Ramos (cell line): ENCODE measurements around the gene GPR146.

Experiments used
- in situ Hi-C: fragments of 300-500 bp; cut with MboI; formaldehyde crosslinking; loops from one replicate; pipeline ENCODE4 v1.14.3; 2022; ENCODE audit warnings: low sequenced_read_pairs; ENCODE audit not compliant: unreplicated experiment

GPR146 gene

DNA sequence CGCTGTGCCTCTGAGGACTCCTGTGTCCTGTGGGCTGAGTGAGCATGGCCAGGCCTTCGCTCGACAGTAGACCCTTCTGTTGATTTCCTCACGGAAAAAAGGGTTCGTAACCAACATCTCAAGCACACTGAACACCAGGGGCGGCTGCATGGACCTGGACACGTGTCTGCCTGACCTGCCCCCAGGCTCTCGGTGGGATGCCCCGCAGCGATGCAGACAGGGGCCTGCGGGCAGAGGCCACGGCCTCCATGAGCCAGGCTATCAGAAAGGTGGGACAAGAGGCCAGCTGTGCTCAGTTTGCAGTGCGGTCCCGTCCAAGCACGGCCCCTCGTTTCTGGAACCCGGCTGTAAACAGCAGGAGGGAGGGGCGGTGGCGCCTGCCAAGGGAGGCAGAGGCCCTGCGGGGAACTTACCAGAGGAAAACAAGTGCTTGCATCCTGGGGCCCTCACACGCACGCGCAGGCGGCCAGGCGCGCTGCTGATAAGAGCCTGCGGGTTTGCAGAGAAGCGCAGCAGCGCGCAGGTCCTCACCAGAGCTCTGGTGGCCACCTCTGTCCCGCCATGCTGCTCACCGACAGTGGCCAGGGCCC is 10.6 kb downstream of the GPR146 start:
- in situ Hi-C loops = no loop called here

GRCh38 chr7:1055491-1055955 is 11.2 kb downstream of the GPR146 start:
- in situ Hi-C loops = no loop called here

GRCh38 chr7:1055956-1056784 is 11.8 kb downstream of the GPR146 start:
- in situ Hi-C loops = no loop called here

DNA sequence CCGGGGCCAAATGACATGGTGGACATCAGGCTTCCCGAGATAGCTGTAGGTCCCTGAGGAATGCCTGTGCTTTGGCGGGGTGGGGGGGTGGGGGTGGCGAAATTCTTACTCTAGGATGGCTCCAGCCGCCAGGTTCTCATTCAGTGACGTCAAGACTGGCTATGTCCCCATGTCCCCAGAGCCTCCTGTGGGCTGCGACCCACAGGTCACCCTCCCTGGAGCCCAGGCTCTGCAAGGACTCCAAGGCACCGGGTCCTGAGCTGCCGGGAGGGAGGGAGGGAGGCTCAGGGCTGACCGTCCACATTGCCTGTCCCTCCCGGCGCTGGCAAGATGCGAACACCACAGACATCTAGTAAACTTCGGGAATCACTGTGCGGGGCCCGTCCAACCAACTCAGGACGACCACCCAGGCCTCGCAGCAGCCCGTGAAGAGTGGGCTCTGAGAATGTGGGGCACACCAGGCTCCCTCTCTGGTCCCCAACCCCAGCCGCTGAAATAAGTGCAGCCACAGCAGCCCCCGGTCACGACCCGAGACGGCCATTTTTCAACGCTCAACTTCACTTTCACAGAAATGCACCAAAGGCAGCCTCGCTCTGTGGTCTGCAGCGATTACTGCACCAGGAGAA is 12.6 kb downstream of the GPR146 start:
- in situ Hi-C loops = no loop called here

GRCh38 chr7:1057416-1058291 is 13.3 kb downstream of the GPR146 start:
- in situ Hi-C loops = no loop called here

GRCh38 chr7:1058311-1058710 is 14.0 kb downstream of the GPR146 start:
- in situ Hi-C loops = no loop called here

DNA sequence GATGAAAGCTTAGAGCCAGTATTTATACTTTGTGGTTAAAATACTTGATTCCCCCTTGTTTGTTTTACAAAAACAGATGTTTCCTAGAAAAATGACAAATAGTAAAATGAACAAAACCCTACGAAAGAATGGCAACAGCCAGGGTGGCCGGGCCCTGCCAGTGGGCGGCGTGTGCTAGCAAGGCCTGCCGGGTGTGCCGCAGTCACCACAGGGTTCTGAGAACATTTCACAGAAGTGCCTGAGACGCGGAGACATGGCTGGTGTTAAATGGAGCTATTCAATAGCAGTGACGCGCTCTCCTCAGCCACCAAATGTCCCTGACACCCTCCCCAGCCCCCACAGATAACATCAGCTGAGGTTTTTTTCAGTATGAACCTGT is 14.5 kb downstream of the GPR146 start:
- in situ Hi-C loops = no loop called here

DNA sequence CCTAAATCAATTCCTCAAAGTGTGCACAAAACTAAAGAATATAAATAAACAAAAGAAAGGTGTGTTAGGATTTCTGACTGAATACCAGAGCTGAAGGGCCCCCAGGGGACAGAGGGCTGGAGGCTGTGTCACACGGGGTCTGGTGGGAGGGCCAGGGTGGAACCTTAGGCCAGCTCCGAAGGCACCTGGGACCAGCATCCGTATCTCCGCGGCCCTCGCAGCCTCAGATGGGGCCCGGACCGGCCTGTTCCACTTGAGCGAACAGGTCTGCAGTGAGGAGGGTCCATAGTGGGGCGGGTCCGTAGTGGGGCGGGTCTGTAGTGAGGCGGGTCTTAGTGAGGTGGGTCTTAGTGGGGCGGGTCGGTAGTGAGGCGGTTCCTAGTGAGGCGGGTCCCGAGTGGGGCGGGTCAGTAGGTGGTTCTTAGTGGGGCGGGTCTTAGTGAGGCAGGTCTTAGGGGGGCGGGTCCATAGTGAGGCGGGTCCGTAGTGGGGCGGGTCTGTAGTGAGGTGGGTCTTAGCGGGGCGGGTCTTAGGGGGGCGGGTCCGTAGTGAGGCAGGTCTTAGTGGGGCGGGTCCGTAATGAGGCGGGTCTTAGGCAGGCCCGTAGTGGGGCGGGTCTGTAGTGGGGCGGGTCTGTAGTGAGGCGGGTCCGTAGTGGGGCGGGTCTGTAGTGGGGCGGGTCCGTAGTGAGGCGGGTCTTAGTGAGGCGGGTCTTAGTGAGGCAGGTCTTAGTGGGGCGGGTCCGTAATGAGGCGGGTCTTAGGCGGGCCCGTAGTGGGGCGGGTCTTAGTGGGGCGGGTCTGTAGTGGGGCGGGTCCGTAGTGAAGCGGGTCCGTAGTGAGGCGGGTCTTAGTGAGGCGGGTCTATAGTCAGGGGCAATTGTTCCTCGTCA is 15.1 kb downstream of the GPR146 start:
- in situ Hi-C loops = loop anchor here (5.0 kb wide), 1 partner anchor 62 kb away; no protein-coding TSS in a partner anchor

- in situ Hi-C loops = loop anchor here (5.0 kb wide), 1 partner anchor 63 kb away; no protein-coding TSS in a partner anchor
These were observed 16.1 kb downstream of the GPR146 start for GRCh38 chr7:1060315-1061072.

DNA sequence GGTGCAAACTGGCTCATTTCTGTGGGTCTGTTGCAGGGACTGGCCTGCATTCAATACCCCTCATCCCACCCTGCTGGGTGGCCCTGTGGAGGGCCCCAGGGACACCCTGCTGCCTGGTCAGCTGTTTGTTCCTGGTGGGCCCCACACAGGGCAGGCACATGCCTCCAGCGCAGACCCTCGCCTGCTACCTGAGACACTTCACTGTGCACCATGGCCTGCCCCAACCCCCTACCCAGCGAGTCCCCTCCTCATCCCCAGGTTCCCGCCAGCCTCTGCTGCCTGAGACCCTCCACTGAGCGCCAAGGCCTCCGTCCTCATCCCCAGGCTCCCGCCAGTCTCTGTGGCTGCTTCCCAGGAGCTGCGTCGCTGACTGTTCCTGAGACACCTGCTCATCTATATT is 16.8 kb downstream of the GPR146 start:
- in situ Hi-C loops = loop anchor here (5.0 kb wide), 1 partner anchor 64 kb away; no protein-coding TSS in a partner anchor

- in situ Hi-C loops = loop anchor here (5.0 kb wide), 1 partner anchor 65 kb away; no protein-coding TSS in a partner anchor
These were observed 18.2 kb downstream of the GPR146 start for GRCh38 chr7:1062296-1063294.

- in situ Hi-C loops = loop anchor here (5.0 kb wide), 1 partner anchor 66 kb away; no protein-coding TSS in a partner anchor
These were observed 19.0 kb downstream of the GPR146 start for GRCh38 chr7:1063361-1063760.

DNA sequence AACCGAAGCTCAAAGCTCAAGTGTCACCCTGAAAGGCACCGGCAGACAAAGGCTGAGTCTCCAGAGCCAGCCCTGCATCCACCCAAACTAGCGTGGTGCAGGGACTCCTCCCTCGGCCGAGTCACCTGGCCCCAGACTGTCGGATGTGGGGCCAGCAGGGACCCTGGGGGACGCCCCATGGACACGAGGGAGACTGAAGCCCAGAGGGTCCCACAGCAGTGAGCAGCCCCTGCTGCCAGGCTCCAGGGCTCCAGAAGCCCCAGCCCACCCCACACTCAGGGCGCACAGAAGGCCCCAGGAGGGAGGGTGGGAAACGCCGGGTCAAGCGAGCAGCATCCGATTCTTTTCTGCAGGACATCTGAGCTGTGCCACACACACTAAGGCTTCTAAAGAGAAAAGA is 20.2 kb downstream of the GPR146 start:
- in situ Hi-C loops = loop anchor here (5.0 kb wide), 1 partner anchor 67 kb away; no protein-coding TSS in a partner anchor

DNA sequence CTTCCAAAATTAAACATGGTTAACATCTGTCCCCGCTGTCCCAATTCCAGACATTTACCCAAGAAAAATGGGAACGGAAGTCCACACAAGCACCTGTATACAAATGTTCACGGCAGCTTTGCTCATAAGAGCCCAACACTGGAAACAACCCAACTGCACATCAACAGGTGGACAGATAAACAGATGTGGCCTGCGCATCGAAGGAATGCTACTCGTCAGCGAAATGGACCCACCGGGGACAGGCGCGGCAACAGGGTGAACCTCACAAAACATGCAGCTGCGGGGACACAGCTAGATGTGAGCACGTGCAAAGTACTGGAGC is 20.9 kb downstream of the GPR146 start:
- in situ Hi-C loops = loop anchor here (5.0 kb wide), 1 partner anchor 43 kb away; no protein-coding TSS in a partner anchor

GRCh38 chr7:1065585-1066241 is 21.4 kb downstream of the GPR146 start:
- in situ Hi-C loops = loop anchor here (5.0 kb wide), 1 partner anchor 43 kb away; no protein-coding TSS in a partner anchor

- in situ Hi-C loops = loop anchor here (5.0 kb wide), 1 partner anchor 44 kb away; no protein-coding TSS in a partner anchor
These were observed 21.9 kb downstream of the GPR146 start for GRCh38 chr7:1066242-1066588.

DNA sequence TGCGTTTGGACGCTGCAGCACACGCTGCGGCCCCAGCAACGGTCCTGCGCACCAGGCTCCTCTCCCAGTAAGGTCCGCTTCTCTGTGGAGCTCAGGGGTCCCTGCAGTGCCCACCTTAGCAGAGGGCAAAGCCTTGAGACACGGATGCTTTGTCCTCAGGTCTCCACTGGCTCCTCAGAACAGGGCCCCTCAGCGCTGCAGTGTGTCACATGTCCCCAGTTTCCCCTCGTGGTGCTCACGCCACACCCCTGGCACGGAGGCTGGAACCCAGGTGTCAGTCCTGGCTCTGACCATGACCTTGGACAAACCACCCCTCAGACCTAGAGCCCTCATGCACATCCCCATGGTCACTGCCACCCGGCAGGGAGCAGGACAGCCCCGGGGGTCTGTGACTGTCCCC is 23.7 kb downstream of the GPR146 start:
- in situ Hi-C loops = loop anchor here (5.0 kb wide), 1 partner anchor 46 kb away; no protein-coding TSS in a partner anchor
